Immature natural killer cell (primary cell): ENCODE data around the gene C2CD5. TPM values are rescaled to one million over a fixed set of nuclear protein-coding genes. Genes with fewer than 3 reads are reported as not detected.
"Not testable (repeated sequence)": the region's sequence is repeated elsewhere in the genome, so short reads cannot be mapped to it uniquely, and the experiment has no call there.

Experiments used
- DNase-seq, 3 donors: peaks; one replicate each; pipeline ENCODE4 v3.0.0; 2022; ENCODE audit warnings: mixed read lengths in 1 of 3
- H3K27ac Mint-ChIP-seq, 6 donors: one replicate each; pipeline ENCODE4 v1.8.0; 2020; ENCODE audit warnings: mixed read lengths in 6 of 6, mild to moderate bottlenecking in 5 of 6, inconsistent platforms in 4 of 6, moderate library complexity in 3 of 6
- H3K27me3 Mint-ChIP-seq, 3 donors: one replicate each; pipeline ENCODE4 v1.8.0; 2020 to 2021; ENCODE audit warnings: low read depth in 3 of 3, mild to moderate bottlenecking in 3 of 3, mixed read lengths in 3 of 3, moderate library complexity in 3 of 3, inconsistent platforms in 1 of 3
- H3K36me3 Mint-ChIP-seq, 3 donors: one replicate each; pipeline ENCODE4 v1.8.0; 2020; ENCODE audit warnings: mixed read lengths in 3 of 3, inconsistent platforms in 2 of 3, mild to moderate bottlenecking in 2 of 3
- H3K4me1 Mint-ChIP-seq, 2 donors: one replicate each; pipeline ENCODE4 v1.8.0; 2020; ENCODE audit warnings: inconsistent platforms in 2 of 2, mild to moderate bottlenecking in 2 of 2, mixed read lengths in 2 of 2, moderate library complexity in 1 of 2
- H3K4me3 Mint-ChIP-seq, 5 donors: one replicate each; pipeline ENCODE4 v1.8.0; 2020; ENCODE audit warnings: mild to moderate bottlenecking in 5 of 5, mixed read lengths in 5 of 5, inconsistent platforms in 3 of 5, moderate library complexity in 3 of 5
- H3K9me3 Mint-ChIP-seq, 6 donors: one replicate each; pipeline ENCODE4 v1.8.0; 2020; ENCODE audit warnings: mild to moderate bottlenecking in 6 of 6, mixed read lengths in 6 of 6, inconsistent platforms in 4 of 6, moderate library complexity in 3 of 6
- polyA plus RNA-seq, 3 donors: library from polyadenylated mRNA; unstranded; fragments of 300-500 nt; fragmentation: Illumina TruSeq; gene quantifications; one replicate each; pipeline ENCODE4 v1.2.3, GENCODE V29; 2021

C2CD5 gene
- 10 to 100 TPM in 2 of 3 donors, 1 to 10 TPM in 1; 5.2 to 15.2 (median 14.1) TPM for polyA plus RNA-seq

DNA sequence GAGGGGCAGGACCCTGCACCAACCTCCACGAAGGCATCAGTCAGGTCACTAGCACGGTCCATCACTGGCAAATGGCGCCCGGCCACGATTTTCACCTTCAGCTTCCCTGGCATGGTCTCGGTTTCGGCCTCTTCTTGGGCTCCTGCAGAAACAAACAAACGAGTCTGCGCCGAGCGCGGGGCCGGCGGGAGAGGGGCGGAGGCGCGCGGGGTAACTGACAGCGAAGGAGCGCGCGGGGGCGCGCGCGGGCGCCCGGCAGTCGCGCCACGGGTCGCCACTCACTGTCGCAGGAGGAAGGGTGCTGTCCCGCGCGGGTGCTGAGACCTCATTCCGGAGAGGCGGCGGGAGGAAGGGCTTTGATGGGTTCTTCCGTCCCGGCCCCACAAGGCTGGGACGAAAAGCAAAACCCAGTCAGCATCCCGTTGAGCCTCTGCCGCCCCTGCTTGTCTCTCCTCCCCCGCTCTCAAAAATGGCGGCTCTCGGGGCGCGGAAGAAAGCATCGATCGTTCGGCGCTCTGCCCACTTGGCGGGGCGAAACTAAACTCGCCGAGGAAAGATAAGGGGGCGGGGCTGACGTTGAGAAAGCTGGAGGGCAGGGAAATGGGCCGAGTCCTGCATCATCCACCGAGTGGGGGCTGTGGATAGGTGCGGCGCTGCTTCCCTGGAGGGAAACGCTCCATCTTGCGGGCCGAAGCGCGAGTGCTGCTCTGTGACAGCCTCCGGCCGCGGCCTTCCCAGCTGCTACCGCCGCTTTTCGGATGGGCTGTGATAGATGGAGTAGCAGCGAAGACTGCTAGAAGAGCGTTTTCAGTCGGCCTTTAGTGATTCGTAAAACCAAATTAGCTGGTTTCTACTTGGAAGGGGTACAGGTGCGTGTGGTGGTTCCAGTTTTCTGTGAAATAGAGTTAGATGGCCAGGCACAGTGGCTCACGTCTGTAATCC, at the start of gene C2CD5:
Gene C2CD5, minus strand, starts transcription at position 505 of the 942 bp plus-strand sequence. Its CDS starts 392 bp downstream, at position 113.
- Mint-ChIP-seq H3K27me3 (peaks cover 3 to 11% (median 5%) of the 10 kb centered on the region in 3 donors), H3K36me3 (peaks cover 0 to 3% (median 1%) of the 10 kb centered on the region in 3 donors), H3K4me3 (peak within 1 kb of the TSS; percentile 94 to 98 (median 96)), H3K9me3 (peaks cover 0 to 4% (median 0%) of the 10 kb centered on the region in 6 donors), H3K4me1 (peaks cover 37 to 45% of the 10 kb centered on the region in 2 donors), H3K27ac (peak within 1 kb of the TSS; percentile 89 to 97 (median 96))
- DNase-seq: peak; percentile 94 to 95 (median 94)

- DNase-seq: no peak
- H3K36me3 Mint-ChIP-seq: no peaks in the 10 kb centered on the region
- H3K27me3 Mint-ChIP-seq: peaks cover 0 to 3% (median 3%) of the 10 kb centered on the region in 3 donors
- H3K4me1 Mint-ChIP-seq: no peaks in the 10 kb centered on the region
- no peaks in the 10 kb centered on the region for H3K9me3 Mint-ChIP-seq
- H3K27ac Mint-ChIP-seq: no peak overlapping the region
- no peak overlapping the region for H3K4me3 Mint-ChIP-seq
Measured at GRCh38 chr12:22593864-22594263, 49.5 kb upstream of the C2CD5 start.

- H3K9me3 Mint-ChIP-seq: no peaks in the 10 kb centered on the region
- no peak overlapping the region for H3K27ac Mint-ChIP-seq
- no peaks in the 10 kb centered on the region for H3K4me1 Mint-ChIP-seq
- H3K27me3 Mint-ChIP-seq: peaks cover 0 to 14% (median 0%) of the 10 kb centered on the region in 3 donors
- H3K4me3 Mint-ChIP-seq: no peak overlapping the region
- H3K36me3 Mint-ChIP-seq: no peaks in the 10 kb centered on the region
- no peak for DNase-seq
Measured at GRCh38 chr12:22588817-22589216, 44.5 kb upstream of the C2CD5 start.

- DNase-seq: no peak
- Mint-ChIP-seq H3K27ac (no peak overlapping the region), H3K36me3 (no peaks in the 10 kb centered on the region), H3K4me3 (no peak overlapping the region), H3K9me3 (no peaks in the 10 kb centered on the region), H3K4me1 (no peaks in the 10 kb centered on the region), H3K27me3 (peaks cover 2 to 3% (median 2%) of the 10 kb centered on the region in 3 donors)
Measured at GRCh38 chr12:22578328-22578727, 34.0 kb upstream of the C2CD5 start.

DNA sequence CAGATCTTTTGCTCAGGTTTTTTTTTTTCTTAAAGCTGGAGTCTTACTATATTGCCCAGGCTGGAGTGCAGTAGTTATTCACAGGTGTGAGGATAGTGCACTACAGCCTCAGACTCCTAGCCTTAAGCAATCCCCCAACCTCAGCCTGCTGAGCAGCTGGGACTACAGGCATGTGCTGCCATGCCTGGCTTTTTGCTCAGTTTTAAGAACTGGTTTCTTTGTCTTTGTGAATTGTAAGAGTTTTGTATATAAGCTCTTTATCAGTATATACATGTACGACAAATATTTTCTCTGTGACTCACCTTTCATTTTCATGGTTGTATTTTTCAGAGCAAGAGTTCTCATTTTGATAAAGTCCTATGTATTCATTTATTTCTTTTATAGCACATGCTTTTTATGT, 33.3 kb upstream of the C2CD5 start:
- Mint-ChIP-seq H3K9me3 (no peaks in the 10 kb centered on the region), H3K27ac (no peak overlapping the region), H3K4me3 (no peak overlapping the region), H3K36me3 (no peaks in the 10 kb centered on the region), H3K27me3 (peaks cover under 1 to 2% (median 2%) of the 10 kb centered on the region in 3 donors), H3K4me1 (no peaks in the 10 kb centered on the region)
- no peak for DNase-seq

- H3K4me1 Mint-ChIP-seq: no peaks in the 10 kb centered on the region
Measured at GRCh38 chr12:22576473-22576872, 32.1 kb upstream of the C2CD5 start.

DNA sequence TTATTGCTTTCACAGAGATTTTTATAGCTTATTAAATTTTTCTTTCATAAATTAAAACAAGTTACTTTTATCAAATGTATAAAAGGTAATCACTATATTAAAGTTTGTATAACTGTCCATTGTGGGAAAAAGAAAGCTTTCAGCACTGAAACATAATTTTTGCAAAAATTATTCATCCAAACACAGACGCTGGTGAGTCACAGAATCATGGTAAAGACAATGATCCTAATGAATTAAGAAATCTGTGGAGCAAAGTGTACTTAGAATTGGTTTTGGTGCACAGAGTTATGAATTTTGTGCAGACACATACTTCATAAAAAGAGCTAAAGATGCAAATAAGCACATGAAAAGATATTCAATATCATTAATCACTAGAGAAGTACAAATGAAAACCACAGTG, 31.7 kb upstream of the C2CD5 start:
- Mint-ChIP-seq H3K4me3 (no peak overlapping the region), H3K27ac (no peak overlapping the region), H3K27me3 (peaks cover 0 to 2% (median 0%) of the 10 kb centered on the region in 3 donors), H3K36me3 (no peaks in the 10 kb centered on the region), H3K4me1 (no peaks in the 10 kb centered on the region), H3K9me3 (no peaks in the 10 kb centered on the region)
- no peak for DNase-seq

More at GRCh38 chr12:22576473-22576872, 32.1 kb upstream of the C2CD5 start:
- H3K9me3 Mint-ChIP-seq: no peaks in the 10 kb centered on the region
- DNase-seq: no peak
- H3K27me3 Mint-ChIP-seq: peaks cover 0 to 2% (median 0%) of the 10 kb centered on the region in 3 donors
- no peak overlapping the region for H3K4me3 Mint-ChIP-seq
- H3K27ac Mint-ChIP-seq: no peak overlapping the region
- H3K36me3 Mint-ChIP-seq: no peaks in the 10 kb centered on the region

- H3K27ac Mint-ChIP-seq: no peak overlapping the region
- no peak overlapping the region for H3K4me3 Mint-ChIP-seq
- DNase-seq: no peak
- peaks cover 0 to 2% (median 0%) of the 10 kb centered on the region in 3 donors for H3K27me3 Mint-ChIP-seq
- H3K36me3 Mint-ChIP-seq: no peaks in the 10 kb centered on the region
- no peaks in the 10 kb centered on the region for H3K9me3 Mint-ChIP-seq
- H3K4me1 Mint-ChIP-seq: no peaks in the 10 kb centered on the region
Measured at GRCh38 chr12:22574921-22575320, 30.6 kb upstream of the C2CD5 start.

GRCh38 chr12:22573181-22573580, 28.8 kb upstream of the C2CD5 start:
- Mint-ChIP-seq H3K36me3 (no peaks in the 10 kb centered on the region), H3K4me3 (no peak overlapping the region), H3K9me3 (no peaks in the 10 kb centered on the region), H3K27me3 (no peaks in the 10 kb centered on the region), H3K27ac (no peak overlapping the region), H3K4me1 (no peaks in the 10 kb centered on the region)
- no peak for DNase-seq

GRCh38 chr12:22569253-22569652, 24.9 kb upstream of the C2CD5 start:
- Mint-ChIP-seq H3K9me3 (no peaks in the 10 kb centered on the region), H3K4me3 (no peak overlapping the region), H3K27ac (no peak overlapping the region), H3K36me3 (no peaks in the 10 kb centered on the region), H3K27me3 (peaks cover 0 to 4% (median 0%) of the 10 kb centered on the region in 3 donors), H3K4me1 (no peaks in the 10 kb centered on the region)
- DNase-seq: no peak

DNA sequence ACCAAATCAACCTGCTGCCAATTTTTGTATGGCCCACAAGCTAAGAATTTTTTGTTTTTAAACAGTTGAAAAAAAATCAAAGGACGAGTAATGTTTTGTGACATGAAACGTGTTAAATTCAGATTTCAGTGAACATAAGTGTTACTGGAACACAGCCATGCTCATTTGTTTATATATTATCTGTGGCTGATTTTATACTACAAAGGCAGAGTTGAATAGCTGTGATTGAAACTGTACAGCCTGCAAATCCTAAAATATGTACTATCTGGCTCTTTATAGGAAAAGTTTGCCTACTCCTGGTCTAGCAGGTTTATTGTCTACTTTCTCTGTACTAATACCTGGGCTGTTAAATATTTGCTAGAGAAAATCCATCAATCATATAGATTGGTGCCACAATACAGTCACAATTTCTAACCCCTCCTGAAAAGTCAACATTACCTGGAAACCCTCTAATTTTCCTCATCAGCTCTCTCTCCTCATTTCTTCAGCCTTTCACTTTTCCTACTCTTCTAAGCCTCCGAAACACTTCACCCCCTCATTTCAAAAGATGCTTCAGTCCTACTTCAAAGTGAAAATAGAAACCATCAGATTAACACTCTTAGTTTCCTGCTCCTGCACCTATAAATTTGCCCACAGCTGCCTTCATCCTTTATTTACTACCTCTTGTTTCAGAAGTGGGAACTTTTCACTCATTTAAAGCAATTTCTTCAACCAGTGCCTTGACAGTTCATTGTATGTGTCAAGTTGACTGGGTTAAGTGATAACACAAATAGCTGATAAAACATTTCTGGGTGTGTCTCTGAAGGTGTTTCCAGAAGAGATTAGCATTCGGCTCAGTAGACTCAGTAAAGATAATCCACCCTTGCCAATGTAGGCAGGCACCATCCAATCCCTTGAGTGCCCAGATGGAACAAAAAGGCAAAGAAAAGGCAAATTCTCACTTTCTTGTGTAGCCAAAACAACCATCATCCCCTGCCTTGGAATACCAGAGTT, 18.0 kb upstream of the C2CD5 start:
- no peak overlapping the region for H3K4me3 Mint-ChIP-seq
- no peaks in the 10 kb centered on the region for H3K36me3 Mint-ChIP-seq
- no peaks in the 10 kb centered on the region for H3K9me3 Mint-ChIP-seq
- no peaks in the 10 kb centered on the region for H3K4me1 Mint-ChIP-seq
- no peak for DNase-seq
- H3K27me3 Mint-ChIP-seq: peaks cover 0 to 7% (median 5%) of the 10 kb centered on the region in 3 donors
- H3K27ac Mint-ChIP-seq: no peak overlapping the region

DNA sequence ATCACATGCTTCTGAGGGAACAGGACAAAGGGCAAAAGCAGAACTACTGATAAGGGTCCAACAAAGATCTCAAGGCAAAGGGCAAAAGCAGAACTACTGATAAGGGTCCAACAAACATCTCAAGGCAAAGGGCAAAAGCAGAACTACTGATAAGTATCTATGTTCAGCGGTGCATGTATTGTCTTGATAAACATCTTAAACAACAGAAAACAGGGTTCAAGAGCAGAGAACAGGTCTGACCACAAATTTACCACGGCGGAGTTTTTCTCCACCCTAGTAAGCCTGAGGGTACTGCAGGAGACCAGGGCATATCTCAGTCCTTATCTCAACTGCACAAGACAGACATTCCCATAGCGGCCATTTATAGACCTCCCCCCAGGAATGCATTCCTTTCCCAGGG, 10.4 kb upstream of the C2CD5 start:
- DNase-seq, H3K4me1 Mint-ChIP-seq, H3K4me3 Mint-ChIP-seq, H3K36me3 Mint-ChIP-seq, H3K27me3 Mint-ChIP-seq: not testable (repeated sequence)
- Mint-ChIP-seq H3K27ac (peak overlapping the region in 1 of 6 donors; percentile 29), H3K9me3 (peaks cover 9 to 15% (median 11%) of the 10 kb centered on the region in 6 donors)

DNA sequence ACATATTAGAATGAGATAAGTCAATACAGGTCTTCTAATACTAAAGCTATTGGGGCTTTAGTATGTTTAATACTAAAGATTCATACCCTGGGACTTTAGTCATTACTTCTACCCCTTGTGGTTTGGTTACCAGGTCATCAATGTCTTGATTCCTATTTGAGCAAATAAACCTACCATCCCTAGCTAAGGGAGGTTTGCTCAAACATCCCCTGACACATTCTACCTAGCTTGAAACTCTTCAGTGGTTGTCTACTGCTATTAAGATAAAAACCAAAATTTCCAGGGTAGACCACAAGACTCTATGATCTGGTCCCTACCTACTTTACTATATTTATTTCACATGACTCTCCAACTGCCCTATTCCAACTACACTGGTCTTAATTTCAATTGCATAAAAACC, 7.3 kb upstream of the C2CD5 start:
- no peaks in the 10 kb centered on the region for H3K4me1 Mint-ChIP-seq
- H3K9me3 Mint-ChIP-seq: peaks cover 9 to 15% (median 11%) of the 10 kb centered on the region in 6 donors
- peaks cover 0 to 6% (median 0%) of the 10 kb centered on the region in 3 donors for H3K36me3 Mint-ChIP-seq
- H3K27ac Mint-ChIP-seq: no peak overlapping the region
- DNase-seq: no peak
- no peak overlapping the region for H3K4me3 Mint-ChIP-seq
- H3K27me3 Mint-ChIP-seq: peaks cover 3 to 8% (median 8%) of the 10 kb centered on the region in 3 donors
